ENCODE measurements around the gene WDR93. TPM values are rescaled to one million over a fixed set of nuclear protein-coding genes. Genes with fewer than 3 reads are reported as not detected.

Gene WDR93
- total and polyA plus RNA-seq, 2 of the 4 experiments (the other 2 are of a cell fraction) = not detected

GRCh38 chr15:89681146-89681545, 9.5 kb upstream of the WDR93 start:
- CTCF ChIA-PET = no interaction called here
- in situ Hi-C loops (cut with MboI; ENCODE audit: low sequenced_read_pairs) = no loop called here
- no peaks in the 10 kb centered on the region for H3K27me3 ChIP-seq (ENCODE audit: control insufficient read depth, insufficient read depth, low read length)
- no peak overlapping the region for H2BK5ac ChIP-seq (ENCODE audit: low read depth, low read length, poor library complexity, severe bottlenecking)
- POLR2A ChIA-PET (ENCODE audit: unreplicated experiment) = no interaction called here
- DNase-seq (no peak), ATAC-seq (ENCODE audit: low read depth) (no peak)
- H3K27ac ChIP-seq (ENCODE audit: insufficient read depth, low read length) = no peak overlapping the region
- no peak overlapping the region for H2AK5ac ChIP-seq (ENCODE audit: low read depth, low read length)
- H2BK120ac ChIP-seq (ENCODE audit: low read depth, low read length) = no peak overlapping the region
- no peaks in the 10 kb centered on the region for H3K9me3 ChIP-seq (ENCODE audit: control insufficient read depth, insufficient read depth, low read length)
- dilution Hi-C loops (cut with HindIII; ENCODE audit: low sequenced_read_pairs, unreplicated experiment) = no loop called here
- H2AFZ ChIP-seq (replicated peaks; ENCODE audit: low read length, poor library complexity) = no peak overlapping the region
- peaks cover 8% of the 10 kb centered on the region; the same call in 1 of the 2 replicates for H3K9me1 ChIP-seq (ENCODE audit: insufficient read depth, low read length)
- no peak overlapping the region for H3K18ac ChIP-seq (ENCODE audit: low read depth, low read length)
- intact Hi-C loops (cut with micrococcal nuclease) = no loop called here
- TF ChIP-seq BHLHE40 (IDR thresholded peaks at IDR 0.05; ENCODE audit: low read depth, low read length) (no peak), MAZ (IDR thresholded peaks at IDR 0.05; ENCODE audit: borderline replicate concordance, low read depth, low read length) (no peak)
- H3K56ac ChIP-seq (ENCODE audit: extremely low read depth, insufficient read depth, low read length) = no peak overlapping the region
- no peak overlapping the region for H3K9ac ChIP-seq (ENCODE audit: low read depth, low read length)
- no peak overlapping the region for H4K5ac ChIP-seq (ENCODE audit: low read depth, low read length)
- H3K4me2 ChIP-seq (ENCODE audit: low read depth, low read length) = no peak overlapping the region
- no peak overlapping the region for H3K4ac ChIP-seq (ENCODE audit: low read depth, low read length)
- no peaks in the 10 kb centered on the region for H4K20me1 ChIP-seq (ENCODE audit: insufficient read depth, low read length)
- H3K14ac ChIP-seq (replicated peaks; ENCODE audit: low read depth, low read length) = no peak overlapping the region
- no TSS peak for BruUV-seq (replicated peaks)
- no peak overlapping the region for H4K91ac ChIP-seq (ENCODE audit: insufficient read depth, low read depth, low read length)
- H3K36me3 ChIP-seq (ENCODE audit: control insufficient read depth, insufficient read depth, low read length) = peaks cover 3% of the 10 kb centered on the region
- H3K4me1 ChIP-seq (ENCODE audit: control insufficient read depth, insufficient read depth, low read length) = peaks cover 2% of the 10 kb centered on the region; the same call in 1 of the 2 replicates
- no peak overlapping the region for H3K4me3 ChIP-seq (ENCODE audit: insufficient read depth, low read depth, low read length)
- H3K23ac ChIP-seq (ENCODE audit: low read depth, low read length) = no peak overlapping the region
- no peak overlapping the region for H2BK20ac ChIP-seq (ENCODE audit: low read depth, low read length)
- no peaks in the 10 kb centered on the region for H3K79me1 ChIP-seq (ENCODE audit: low read depth in 1 of 2, low read length in 2 of 2)
- H2AK9ac ChIP-seq (replicated peaks; ENCODE audit: low read depth, low read length, poor library complexity) = no peak overlapping the region
- no CpG with 5 or more reads among the region's 2 CpGs for WGBS, 2 experiments (ENCODE audit: extremely low coverage in 2 of 2, insufficient read length in 1 of 2)
- H4K8ac ChIP-seq (ENCODE audit: low read depth in 2 of 2, low read length in 2 of 2) = no peak overlapping the region
- no peak overlapping the region for H2BK15ac ChIP-seq (ENCODE audit: low read depth, low read length)

Measured in IMR-90 (cell line).